Measurements from ENCODE around the gene IKZF2.

Gene IKZF2

GRCh38 chr2:212968284-212969081 lies 182.9 kb downstream of the IKZF2 start:
- DNase-seq (ENCODE audit: low spot score) = no peak
- Histone ChIP-seq H3K27ac (no peak overlapping the region), H3K4me3 (no peak overlapping the region)
- TF ChIP-seq, protein P1, sequence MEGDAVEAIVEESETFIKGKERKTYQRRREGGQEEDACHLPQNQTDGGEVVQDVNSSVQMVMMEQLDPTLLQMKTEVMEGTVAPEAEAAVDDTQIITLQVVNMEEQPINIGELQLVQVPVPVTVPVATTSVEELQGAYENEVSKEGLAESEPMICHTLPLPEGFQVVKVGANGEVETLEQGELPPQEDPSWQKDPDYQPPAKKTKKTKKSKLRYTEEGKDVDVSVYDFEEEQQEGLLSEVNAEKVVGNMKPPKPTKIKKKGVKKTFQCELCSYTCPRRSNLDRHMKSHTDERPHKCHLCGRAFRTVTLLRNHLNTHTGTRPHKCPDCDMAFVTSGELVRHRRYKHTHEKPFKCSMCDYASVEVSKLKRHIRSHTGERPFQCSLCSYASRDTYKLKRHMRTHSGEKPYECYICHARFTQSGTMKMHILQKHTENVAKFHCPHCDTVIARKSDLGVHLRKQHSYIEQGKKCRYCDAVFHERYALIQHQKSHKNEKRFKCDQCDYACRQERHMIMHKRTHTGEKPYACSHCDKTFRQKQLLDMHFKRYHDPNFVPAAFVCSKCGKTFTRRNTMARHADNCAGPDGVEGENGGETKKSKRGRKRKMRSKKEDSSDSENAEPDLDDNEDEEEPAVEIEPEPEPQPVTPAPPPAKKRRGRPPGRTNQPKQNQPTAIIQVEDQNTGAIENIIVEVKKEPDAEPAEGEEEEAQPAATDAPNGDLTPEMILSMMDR (IDR thresholded peaks at IDR 0.05) = no peak

DNA sequence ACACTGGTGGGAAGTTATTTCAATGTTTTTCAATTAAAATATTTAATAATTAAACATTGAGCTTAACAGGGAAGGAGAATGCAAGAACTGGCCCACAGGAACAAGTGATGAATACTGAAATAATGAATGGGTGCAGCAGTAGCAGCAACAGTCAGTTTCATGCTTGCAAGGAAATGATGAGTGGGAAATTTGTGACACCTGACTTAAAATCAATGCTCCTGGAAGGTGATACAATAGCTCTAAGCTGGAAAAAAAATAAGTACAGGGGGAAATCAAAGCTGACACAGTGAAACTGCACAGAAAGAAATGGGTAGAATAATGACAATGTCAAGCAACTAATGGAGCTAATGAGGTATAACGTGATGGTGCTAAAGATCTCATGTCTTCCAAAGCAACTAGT lies 184.5 kb downstream of the IKZF2 start:
- DNase-seq (ENCODE audit: low spot score) = no peak
- H3K4me3 ChIP-seq = no peak overlapping the region
- TF ChIP-seq, protein P1 (IDR thresholded peaks at IDR 0.05) = no peak
- H3K27ac ChIP-seq = no peak overlapping the region

DNA sequence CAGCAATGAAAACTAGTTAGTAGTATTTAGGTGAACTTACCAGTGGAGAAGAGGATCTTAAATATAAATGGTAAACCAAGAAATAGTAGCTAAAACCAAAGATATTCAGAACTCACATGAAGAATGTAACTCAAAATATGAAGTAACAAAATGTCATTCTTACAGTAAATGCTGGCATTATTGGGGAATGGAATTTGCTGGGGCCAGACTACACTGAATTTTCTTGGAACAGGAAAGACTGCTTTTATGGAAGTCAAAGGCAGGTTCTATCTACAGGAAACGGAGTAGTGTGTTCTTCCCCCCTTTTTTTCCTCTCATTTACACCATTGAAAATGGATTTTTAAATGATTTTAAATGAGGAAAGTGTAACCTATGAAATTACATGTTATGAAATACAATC lies 188.7 kb downstream of the IKZF2 start:
- Histone ChIP-seq H3K4me3 (no peak overlapping the region), H3K27ac (no peak overlapping the region)
- TF ChIP-seq, protein P1 (IDR thresholded peaks at IDR 0.05) = no peak
- no peak for DNase-seq (ENCODE audit: low spot score)

GRCh38 chr2:212961255-212961654 lies 190.2 kb downstream of the IKZF2 start:
- H3K4me3 ChIP-seq = no peak overlapping the region
- no peak for DNase-seq (ENCODE audit: low spot score)
- TF ChIP-seq, protein P1 (IDR thresholded peaks at IDR 0.05) = no peak
- H3K27ac ChIP-seq = no peak overlapping the region

DNA sequence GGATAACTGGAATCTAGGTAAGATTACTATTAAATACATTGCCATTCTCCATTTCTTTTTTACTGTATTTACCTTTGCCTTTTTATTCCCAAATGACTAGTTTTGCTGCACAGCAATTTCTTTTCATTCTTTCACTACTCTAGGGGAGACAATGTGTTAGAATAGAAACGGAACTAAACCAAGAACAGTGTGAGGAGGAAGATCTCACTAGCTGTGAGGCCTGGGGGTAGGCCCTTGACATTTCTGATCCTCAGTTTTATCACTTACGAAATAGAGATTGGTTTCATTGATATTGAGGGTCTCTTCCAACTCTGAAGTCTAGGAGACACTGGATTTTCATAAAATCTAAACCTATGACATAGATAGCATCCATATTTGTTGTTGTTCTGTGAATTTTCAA lies 191.1 kb downstream of the IKZF2 start:
- no peak overlapping the region for H3K27ac ChIP-seq
- no peak for DNase-seq (ENCODE audit: low spot score)
- no peak overlapping the region for H3K4me3 ChIP-seq
- TF ChIP-seq, protein P1 (IDR thresholded peaks at IDR 0.05) = no peak

DNA sequence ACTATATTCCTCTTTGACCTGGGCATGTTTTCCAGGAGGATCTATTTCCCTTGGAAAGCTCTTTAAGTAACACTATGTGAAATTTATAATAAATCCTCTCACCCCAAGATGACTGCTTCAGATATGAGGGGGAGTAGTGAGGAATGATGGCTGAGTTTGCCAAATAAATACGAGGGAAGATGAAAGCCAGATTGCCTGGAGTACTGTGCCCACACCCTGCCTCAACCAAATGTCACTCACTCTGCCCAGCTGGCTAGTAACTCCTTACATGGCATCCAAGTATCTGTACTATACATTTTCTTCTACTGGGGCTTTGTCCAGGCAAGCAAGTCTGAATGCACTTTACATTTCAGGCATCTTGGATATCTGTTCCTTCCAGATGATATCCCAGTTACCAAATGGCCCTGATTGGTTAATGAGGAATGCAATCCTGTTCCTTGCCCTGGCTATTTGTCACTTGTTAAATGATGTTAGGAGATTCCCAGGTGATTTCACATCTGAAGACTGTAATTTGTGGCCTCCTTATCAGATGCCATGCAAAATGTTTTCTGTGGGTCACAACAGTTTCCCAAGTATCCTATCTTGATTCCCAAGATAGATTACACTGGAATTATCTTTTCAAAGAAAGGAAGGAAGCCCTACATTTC lies 191.8 kb downstream of the IKZF2 start:
- TF ChIP-seq, protein P1 (IDR thresholded peaks at IDR 0.05) = no peak
- DNase-seq (ENCODE audit: low spot score) = no peak
- H3K27ac ChIP-seq = no peak overlapping the region
- H3K4me3 ChIP-seq = no peak overlapping the region
